PC-3 (cell line): ENCODE results near the gene JCAD. TPM values are rescaled to one million over a fixed set of nuclear protein-coding genes. Genes with fewer than 3 reads are reported as not detected.

ENCODE experiments used
- ATAC-seq: fragments of 200-7000 bp; cut with Tn5 transposase; 2 replicates; pipeline ENCODE4 v1.9.1; 2020; ENCODE audit warnings: mild to moderate bottlenecking, moderate library complexity
- BruUV-seq: library from RNA; stranded (reverse); fragments of 400-500 nt; replicated peaks from 2 replicates; lab custom pipeline; 2021; lab: Mats Ljungman, UMichigan
- CTCF ChIA-PET: fragments of 300-600 bp; sonication (Branson Sonifier 250); formaldehyde crosslinking; loops from one replicate; lab custom pipeline; 2022; ENCODE audit warnings: antibody characterized with exemption; lab: Charles Lee
- POLR2A ChIA-PET: fragments of 300-600 bp; sonication (Branson Sonifier 250); formaldehyde crosslinking; loops from one replicate; lab custom pipeline; 2022; ENCODE audit warnings: antibody characterized with exemption; ENCODE audit not compliant: unreplicated experiment; lab: Charles Lee
- DNase-seq: peaks from one replicate; pipeline ENCODE4 v3.0.0-alpha.2; 2015
- H2AFZ ChIP-seq: fragments of 300-600 bp; sonication (generic); 2 replicates; pipeline ENCODE4 v1.6.0; 2016; ENCODE audit warnings: antibody characterized with exemption, low read length
- H3F3A ChIP-seq: fragments of 300-600 bp; sonication (generic); one replicate; pipeline ENCODE4 v1.6.0; 2017; ENCODE audit warnings: antibody characterized with exemption, low read length, control low read depth, mild to moderate bottlenecking; ENCODE audit not compliant: unreplicated experiment
- H3K27ac ChIP-seq: fragments of 300-600 bp; sonication (generic); 2 replicates; pipeline ENCODE4 v1.5.1; 2016; ENCODE audit warnings: mild to moderate bottlenecking, low read length
- H3K27me3 ChIP-seq: fragments of 300-600 bp; sonication (generic); 2 replicates; pipeline ENCODE4 v1.6.1; 2016; ENCODE audit warnings: low read length, mixed read lengths
- H3K36me3 ChIP-seq: fragments of 300-600 bp; sonication (generic); 2 replicates; pipeline ENCODE4 v1.6.1; 2016; ENCODE audit warnings: low read depth, mixed run types, low read length, mixed read lengths
- H3K4me1 ChIP-seq: fragments of 300-600 bp; sonication (generic); 2 replicates; pipeline ENCODE4 v1.5.1; 2016; ENCODE audit warnings: low read length; ENCODE audit not compliant: insufficient read depth
- H3K4me2 ChIP-seq: fragments of 300-600 bp; sonication (generic); 2 replicates; pipeline ENCODE4 v1.6.0; 2016; ENCODE audit warnings: low read length
- H3K4me3 ChIP-seq: fragments of 300-600 bp; sonication (generic); 2 replicates; pipeline ENCODE4 v1.5.1; 2016; ENCODE audit warnings: mild to moderate bottlenecking, low read length, mixed read lengths
- H3K79me2 ChIP-seq: fragments of 300-600 bp; sonication (generic); 2 replicates; pipeline ENCODE4 v1.6.1; 2017; ENCODE audit warnings: low read length, mixed read lengths
- H3K9ac ChIP-seq: fragments of 300-600 bp; sonication (generic); 2 replicates; pipeline ENCODE4 v1.6.0; 2016; ENCODE audit warnings: mild to moderate bottlenecking, low read length
- H3K9me2 ChIP-seq: fragments of 300-600 bp; sonication (generic); replicated peaks from 2 replicates; pipeline ENCODE4 v1.6.1; 2016; ENCODE audit warnings: mixed run types, low read length, mixed read lengths
- H3K9me3 ChIP-seq: fragments of 300-600 bp; sonication (generic); 2 replicates; pipeline ENCODE4 v1.6.1; 2016; ENCODE audit warnings: low read length, mixed read lengths
- H4K20me1 ChIP-seq: fragments of 300-600 bp; sonication (generic); 2 replicates; pipeline ENCODE4 v1.6.1; 2016; ENCODE audit warnings: low read length, mixed read lengths
- CTCF ChIP-seq: fragments of 300-600 bp; sonication (generic); conservative IDR thresholded peaks from 2 replicates; pipeline ENCODE4 v1.5.1; 2017; ENCODE audit warnings: antibody characterized with exemption, low read depth, mild to moderate bottlenecking, low read length
- EZH2 ChIP-seq: fragments of 300-600 bp; sonication (generic); IDR thresholded peaks from one replicate; pipeline ENCODE4 v1.6.1; 2017; ENCODE audit warnings: antibody characterized with exemption, mild to moderate bottlenecking, low read length; ENCODE audit not compliant: unreplicated experiment
- EZH2phosphoT487 ChIP-seq: fragments of 300-600 bp; sonication (generic); IDR thresholded peaks from 2 replicates; pipeline ENCODE4 v1.6.1; 2018; ENCODE audit warnings: mild to moderate bottlenecking, antibody characterized with exemption, low read length, borderline replicate concordance
- intact Hi-C: fragments of 100-400 bp; cut with micrococcal nuclease; formaldehyde crosslinking; loops from 2 replicates; pipeline ENCODE4 v1.9.0; 2023
- total RNA-seq: library from RNA; depleted of rRNA; stranded (reverse); fragments of >200 nt; gene quantifications from 2 replicates; pipeline ENCODE4 v1.2.3, GENCODE V29; 2014

The JCAD gene
- total RNA-seq, 1 experiment from 2014 or later = 5.0 TPM

DNA sequence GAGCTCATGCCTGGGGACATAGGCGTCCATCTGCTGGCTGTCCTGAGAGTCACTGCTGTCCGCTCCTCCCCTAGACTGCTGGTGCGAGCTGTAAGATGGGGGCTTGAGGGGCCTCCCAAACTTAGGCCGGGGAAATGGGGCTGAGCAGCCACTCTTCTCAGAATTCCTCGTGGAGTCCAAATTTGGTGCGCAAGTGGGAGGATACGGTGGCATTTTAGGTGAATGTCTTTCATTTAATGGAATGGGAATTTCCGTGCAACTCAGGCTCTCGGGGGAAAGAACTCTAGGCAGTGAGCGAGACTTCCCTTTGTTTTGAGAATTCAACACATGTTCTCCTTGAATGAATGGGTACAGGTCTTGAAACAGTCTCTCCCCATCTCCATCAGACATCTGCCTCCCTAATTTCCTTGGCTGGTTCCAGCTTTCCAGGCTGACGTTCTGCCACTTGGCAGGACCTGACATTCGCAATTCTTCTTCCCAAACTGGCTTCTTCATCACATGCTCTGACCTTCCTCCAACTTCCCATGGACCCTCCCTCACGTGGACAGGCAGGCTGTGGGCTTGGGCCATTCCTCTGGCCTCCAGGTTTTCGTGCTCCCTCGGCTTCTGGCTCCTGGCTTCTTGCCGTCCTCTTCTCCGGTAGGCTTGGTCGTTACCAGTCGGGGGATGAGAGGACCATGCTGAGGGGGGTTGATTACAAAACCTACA lies 30.1 kb downstream of the JCAD start:
- H3K9me3 ChIP-seq = no peaks in the 10 kb centered on the region
- no peak for ATAC-seq
- CTCF ChIA-PET = interaction anchor here (0.5 kb wide), 1 partner anchor 34 kb away, joined by 4 read pairs; no protein-coding TSS in a partner anchor
- no peak overlapping the region for H2AFZ ChIP-seq
- intact Hi-C loops = no loop called here
- no peaks in the 10 kb centered on the region for H3F3A ChIP-seq
- H3K79me2 ChIP-seq = no peaks in the 10 kb centered on the region
- no peaks in the 10 kb centered on the region for H3K27me3 ChIP-seq
- no peak overlapping the region for H3K4me2 ChIP-seq
- DNase-seq = no peak
- no peak overlapping the region for H3K9ac ChIP-seq
- TF ChIP-seq EZH2phosphoT487 (no peak), CTCF (no peak), EZH2 (no peak)
- no peaks in the 10 kb centered on the region for H4K20me1 ChIP-seq
- H3K27ac ChIP-seq = no peak overlapping the region
- H3K4me1 ChIP-seq = no peaks in the 10 kb centered on the region
- no peak overlapping the region for H3K4me3 ChIP-seq
- POLR2A ChIA-PET = no interaction called here
- no TSS peak for BruUV-seq
- H3K36me3 ChIP-seq = no peaks in the 10 kb centered on the region
- H3K9me2 ChIP-seq = no peaks in the 10 kb centered on the region

DNA sequence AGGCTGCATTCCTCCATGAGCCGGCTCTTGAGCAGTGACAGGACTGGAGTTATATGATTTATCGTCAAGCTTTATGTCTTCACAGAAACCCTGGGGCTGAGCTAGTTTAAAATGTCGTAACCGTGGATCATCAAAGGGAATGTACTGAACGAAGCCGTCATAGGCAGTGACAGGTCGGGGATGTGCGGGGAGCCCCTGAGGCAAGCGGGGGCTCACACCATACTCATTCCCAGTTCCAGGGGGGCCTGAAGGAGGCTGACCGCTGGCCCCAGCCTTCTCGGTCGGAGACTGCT lies 30.7 kb downstream of the JCAD start:
- DNase-seq = no peak
- no peak overlapping the region for H2AFZ ChIP-seq
- no peak overlapping the region for H3K4me2 ChIP-seq
- H3K4me3 ChIP-seq = no peak overlapping the region
- no peaks in the 10 kb centered on the region for H3K4me1 ChIP-seq
- no peaks in the 10 kb centered on the region for H3K79me2 ChIP-seq
- TF ChIP-seq EZH2 = no peak
- no peak for TF ChIP-seq EZH2phosphoT487
- TF ChIP-seq CTCF = no peak
- H4K20me1 ChIP-seq = no peaks in the 10 kb centered on the region
- H3K9ac ChIP-seq = no peak overlapping the region
- H3K27me3 ChIP-seq = no peaks in the 10 kb centered on the region
- ATAC-seq = no peak
- no TSS peak for BruUV-seq
- no peaks in the 10 kb centered on the region for H3K36me3 ChIP-seq
- no peaks in the 10 kb centered on the region for H3F3A ChIP-seq
- intact Hi-C loops = no loop called here
- POLR2A ChIA-PET = no interaction called here
- no peak overlapping the region for H3K27ac ChIP-seq
- no peaks in the 10 kb centered on the region for H3K9me3 ChIP-seq
- CTCF ChIA-PET = interaction anchor here (0.5 kb wide), 1 partner anchor 35 kb away, joined by 4 read pairs; no protein-coding TSS in a partner anchor
- no peaks in the 10 kb centered on the region for H3K9me2 ChIP-seq

DNA sequence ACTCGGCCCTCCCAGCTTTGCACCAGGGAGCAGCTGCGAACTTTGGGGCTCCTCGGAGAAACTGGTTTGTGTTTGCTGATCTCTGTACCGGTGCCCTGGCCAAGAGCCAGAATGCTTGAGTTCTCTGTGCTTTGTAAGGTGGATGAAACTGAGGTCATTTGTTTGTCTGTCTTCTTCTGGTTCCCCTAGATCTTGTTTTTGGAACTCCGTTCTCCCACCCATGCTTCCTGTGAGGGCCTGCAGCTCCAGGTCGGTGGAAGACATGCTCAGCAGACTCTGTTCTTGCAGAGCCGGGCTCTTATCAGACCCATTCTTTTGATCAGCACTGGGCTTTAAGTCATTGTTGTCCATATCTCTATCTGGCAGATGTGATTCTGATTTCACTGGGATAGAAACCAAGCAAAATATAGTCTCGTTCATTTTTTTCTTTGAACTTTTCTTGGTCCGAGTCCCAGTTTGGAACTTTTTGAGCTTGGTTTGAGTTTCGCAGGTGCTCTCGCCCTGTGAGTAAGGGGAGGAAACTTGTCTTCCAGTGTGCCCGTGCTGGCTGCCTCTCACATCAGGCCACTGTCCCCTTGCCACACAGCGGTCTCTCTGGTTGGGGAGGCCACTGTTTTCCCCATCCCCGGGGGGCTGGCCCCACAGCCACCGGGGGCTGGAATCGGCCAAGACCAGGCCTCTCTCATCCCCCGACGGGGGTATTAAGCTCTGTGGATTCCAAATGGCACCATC lies 31.2 kb downstream of the JCAD start:
- no peak overlapping the region for H3K27ac ChIP-seq
- ChIA-PET CTCF (no interaction called here), POLR2A (no interaction called here)
- intact Hi-C loops = no loop called here
- H3K36me3 ChIP-seq = no peaks in the 10 kb centered on the region
- DNase-seq = no peak
- no peaks in the 10 kb centered on the region for H3K79me2 ChIP-seq
- H3K27me3 ChIP-seq = no peaks in the 10 kb centered on the region
- no peaks in the 10 kb centered on the region for H3K9me2 ChIP-seq
- H4K20me1 ChIP-seq = no peaks in the 10 kb centered on the region
- H3K9ac ChIP-seq = no peak overlapping the region
- no peaks in the 10 kb centered on the region for H3K4me1 ChIP-seq
- H3K4me3 ChIP-seq = no peak overlapping the region
- H3F3A ChIP-seq = no peaks in the 10 kb centered on the region
- H3K4me2 ChIP-seq = no peak overlapping the region
- TF ChIP-seq EZH2 = no peak
- no peak for TF ChIP-seq CTCF
- no peak for TF ChIP-seq EZH2phosphoT487
- no TSS peak for BruUV-seq
- no peaks in the 10 kb centered on the region for H3K9me3 ChIP-seq
- ATAC-seq = no peak
- H2AFZ ChIP-seq = no peak overlapping the region
